OCI-LY7 (cell line): Measurements from ENCODE around the gene LAMA1.

Source experiments
- EZH2phosphoT487 ChIP-seq: fragments of 200-600 bp; sonication (generic); IDR thresholded peaks from 2 replicates; pipeline ENCODE4 v1.6.1; 2018; ENCODE audit warnings: low read depth, borderline replicate concordance, mild to moderate bottlenecking, mixed run types, antibody characterized with exemption, low read length, moderate library complexity, mixed read lengths
- TF ChIP-seq, protein P1 (sequence below): fragments of 200-600 bp; sonication (generic); conservative IDR thresholded peaks from 2 replicates; pipeline ENCODE4 v1.5.1; 2014; ENCODE audit warnings: mild to moderate bottlenecking, antibody characterized with exemption, low read length, moderate library complexity, mixed read lengths

- TF ChIP-seq, protein P1, sequence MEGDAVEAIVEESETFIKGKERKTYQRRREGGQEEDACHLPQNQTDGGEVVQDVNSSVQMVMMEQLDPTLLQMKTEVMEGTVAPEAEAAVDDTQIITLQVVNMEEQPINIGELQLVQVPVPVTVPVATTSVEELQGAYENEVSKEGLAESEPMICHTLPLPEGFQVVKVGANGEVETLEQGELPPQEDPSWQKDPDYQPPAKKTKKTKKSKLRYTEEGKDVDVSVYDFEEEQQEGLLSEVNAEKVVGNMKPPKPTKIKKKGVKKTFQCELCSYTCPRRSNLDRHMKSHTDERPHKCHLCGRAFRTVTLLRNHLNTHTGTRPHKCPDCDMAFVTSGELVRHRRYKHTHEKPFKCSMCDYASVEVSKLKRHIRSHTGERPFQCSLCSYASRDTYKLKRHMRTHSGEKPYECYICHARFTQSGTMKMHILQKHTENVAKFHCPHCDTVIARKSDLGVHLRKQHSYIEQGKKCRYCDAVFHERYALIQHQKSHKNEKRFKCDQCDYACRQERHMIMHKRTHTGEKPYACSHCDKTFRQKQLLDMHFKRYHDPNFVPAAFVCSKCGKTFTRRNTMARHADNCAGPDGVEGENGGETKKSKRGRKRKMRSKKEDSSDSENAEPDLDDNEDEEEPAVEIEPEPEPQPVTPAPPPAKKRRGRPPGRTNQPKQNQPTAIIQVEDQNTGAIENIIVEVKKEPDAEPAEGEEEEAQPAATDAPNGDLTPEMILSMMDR: no peak
- TF ChIP-seq EZH2phosphoT487: no peak
These were observed 177.1 kb downstream of the LAMA1 start for GRCh38 chr18:6940451-6940850.
